Amniotic stem cell (primary cell): ENCODE measurements around the gene COL21A1.

ENCODE experiments used
- DNase-seq: peaks from one replicate; lab custom pipeline; 2025; lab: John Stamatoyannopoulos, UW

COL21A1 gene

GRCh38 chr6:56106231-56106630 lies 141.1 kb downstream of the COL21A1 start:
- no peak for DNase-seq

DNA sequence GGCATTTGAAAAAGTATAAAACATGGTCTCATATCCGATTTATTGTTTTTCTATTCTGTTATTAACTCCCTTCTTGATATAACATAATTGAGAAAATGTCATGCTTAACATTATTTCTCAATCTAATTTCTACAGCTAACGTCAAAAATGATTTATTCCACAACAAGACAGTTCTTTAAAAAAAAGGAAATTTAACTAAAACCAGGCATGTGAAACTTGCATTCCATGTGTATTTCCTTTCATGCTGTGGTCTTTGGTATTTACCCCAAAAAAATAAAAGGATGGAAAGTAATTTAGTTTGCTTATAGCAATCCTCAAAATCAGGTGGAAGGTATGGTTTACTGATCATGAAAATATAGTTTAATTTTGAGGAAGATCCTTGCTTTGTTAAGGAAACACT lies 142.8 kb downstream of the COL21A1 start:
- DNase-seq, result no peak

DNA sequence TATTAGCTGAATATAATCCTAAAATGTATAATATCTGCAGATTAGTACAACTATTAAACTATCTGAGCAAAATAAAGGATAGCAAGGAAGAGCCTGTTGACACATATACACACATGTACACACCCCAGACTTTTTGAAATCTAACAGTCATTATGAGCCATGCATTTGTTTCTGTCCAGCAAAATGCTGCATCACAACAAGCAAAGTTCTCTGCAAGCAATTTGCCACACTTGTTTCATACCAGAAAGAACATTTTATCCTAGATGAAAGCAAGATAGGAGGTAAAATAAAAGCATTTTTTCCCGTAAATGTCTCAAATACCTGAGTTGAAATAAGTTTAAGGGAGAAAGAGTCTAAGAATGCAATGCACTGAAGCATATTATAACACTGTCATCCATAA lies 145.2 kb downstream of the COL21A1 start:
- DNase-seq, result no peak

- peak; percentile 84 for DNase-seq
These were observed 146.2 kb downstream of the COL21A1 start for GRCh38 chr6:56101141-56101553.

DNA sequence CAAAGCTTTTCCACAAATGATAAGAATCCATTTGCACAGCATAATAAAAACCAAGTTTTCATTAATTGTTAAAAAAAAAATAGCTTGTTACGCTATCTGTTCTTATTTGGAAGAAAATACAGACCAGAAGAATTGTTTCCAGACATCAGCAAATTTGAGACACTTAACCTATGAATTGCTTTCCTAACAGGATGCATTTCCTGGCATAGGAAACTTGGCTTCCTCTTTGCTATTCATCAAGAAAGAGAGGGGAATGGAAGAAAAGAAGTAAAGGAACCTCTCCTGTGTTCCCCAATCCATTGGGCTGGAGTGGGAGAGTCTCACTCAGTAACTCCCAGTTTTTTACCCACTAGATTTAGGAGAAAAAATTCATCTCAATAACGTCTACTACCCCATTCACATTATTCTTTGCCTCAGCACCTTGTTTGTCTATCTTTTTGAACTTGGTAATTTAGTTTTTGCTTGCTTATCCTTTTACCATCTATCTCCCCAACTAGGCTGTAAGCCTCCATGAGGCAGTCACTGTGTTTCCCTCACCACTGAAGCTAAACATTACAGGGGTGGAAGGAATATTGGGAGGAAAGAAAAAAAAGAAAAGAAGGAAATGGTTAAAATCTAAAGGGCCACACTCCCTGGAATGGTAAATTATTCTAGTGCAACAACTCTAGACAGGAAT lies 150.3 kb downstream of the COL21A1 start:
- DNase-seq, result no peak

- no peak for DNase-seq
These were observed 150.8 kb downstream of the COL21A1 start for GRCh38 chr6:56096541-56096940.

DNA sequence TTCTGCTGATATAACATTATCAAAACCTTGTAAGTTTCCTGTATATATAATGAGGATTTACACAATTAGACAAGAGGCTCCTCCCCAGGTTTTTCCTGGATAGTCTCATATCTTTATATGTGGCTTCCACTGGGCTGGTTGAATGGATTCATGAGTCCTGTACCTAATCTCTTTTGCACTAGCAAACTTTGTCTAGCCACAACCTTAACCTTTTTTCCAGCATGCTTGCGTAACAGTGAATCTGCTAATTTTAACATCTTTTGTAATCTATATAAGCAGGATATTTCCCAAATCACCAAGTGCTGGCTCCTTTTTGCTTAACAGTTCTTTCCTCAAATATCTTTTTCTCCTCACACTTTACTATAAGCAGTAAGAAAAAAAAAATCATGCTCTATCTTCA lies 153.6 kb downstream of the COL21A1 start:
- DNase-seq, result no peak

DNA sequence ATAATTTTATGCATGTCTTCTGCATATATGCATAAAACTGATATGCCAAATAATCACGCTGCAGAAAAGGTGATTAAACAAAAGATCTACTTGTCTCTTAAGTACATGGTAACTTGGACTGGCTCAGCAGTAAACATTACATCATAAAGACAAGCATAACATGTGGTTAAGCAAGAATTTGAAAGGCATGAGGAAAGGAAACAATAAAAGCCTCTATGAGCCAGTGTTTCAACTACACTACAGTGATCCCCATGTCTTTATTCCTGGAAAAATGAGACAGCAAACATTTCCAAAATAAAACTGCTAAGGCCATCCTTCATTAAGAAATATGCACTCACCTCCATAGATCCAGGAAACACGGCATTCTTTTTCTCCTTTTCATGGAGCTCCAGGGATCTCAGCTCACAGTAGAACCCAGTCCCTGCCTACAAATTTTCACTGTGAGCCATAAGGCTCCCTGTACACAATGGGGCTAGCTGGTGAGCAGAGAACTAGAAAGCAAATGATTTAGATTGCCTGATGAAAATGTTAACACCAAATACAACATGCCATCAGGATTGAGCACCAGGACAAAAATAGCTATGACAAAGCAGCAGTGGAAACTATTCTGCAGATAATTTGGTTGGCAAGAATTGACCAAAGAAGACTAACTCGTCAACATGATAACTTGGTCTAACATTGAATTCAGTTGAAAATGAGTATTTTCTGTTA lies 156.1 kb downstream of the COL21A1 start:
- DNase-seq, result peak; percentile 46

DNA sequence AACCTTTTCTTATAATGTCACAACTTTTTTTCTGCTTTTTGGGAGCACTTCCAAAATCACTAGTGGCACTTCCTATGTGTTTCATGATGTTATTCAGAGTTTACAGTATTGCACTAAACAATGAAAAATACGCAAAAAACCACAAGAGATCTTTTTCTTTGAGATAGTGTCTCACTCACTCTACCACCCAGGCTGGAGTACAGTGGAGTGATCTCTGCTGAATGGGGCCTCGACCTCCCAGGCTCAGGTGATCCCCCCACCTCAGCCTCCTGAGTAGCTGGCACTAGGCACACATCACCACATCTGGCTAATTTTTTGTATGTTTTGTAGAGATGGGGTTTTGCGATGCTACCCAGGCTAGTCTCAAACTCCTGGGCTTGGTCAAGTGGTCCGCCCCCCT lies 158.7 kb downstream of the COL21A1 start:
- no peak for DNase-seq

DNA sequence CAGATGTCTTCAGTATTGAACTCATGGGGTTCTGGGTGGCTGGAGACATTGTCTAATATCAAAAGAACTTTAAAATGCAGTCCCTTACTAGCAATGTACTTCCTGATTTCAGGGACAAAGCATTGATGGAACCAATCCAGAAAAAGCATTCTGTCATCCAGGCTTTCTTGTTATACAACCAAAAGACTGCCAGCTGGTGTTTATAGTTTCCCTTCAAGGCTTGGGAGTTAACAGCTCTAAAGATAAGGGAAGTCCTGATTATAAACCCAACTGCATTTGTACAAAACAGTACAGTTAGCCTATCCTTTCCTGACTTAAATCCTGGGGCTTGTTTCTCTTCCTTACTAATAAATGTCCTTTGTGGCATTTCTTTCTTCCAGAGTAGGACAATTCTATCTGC lies 160.0 kb downstream of the COL21A1 start:
- DNase-seq, result no peak

DNA sequence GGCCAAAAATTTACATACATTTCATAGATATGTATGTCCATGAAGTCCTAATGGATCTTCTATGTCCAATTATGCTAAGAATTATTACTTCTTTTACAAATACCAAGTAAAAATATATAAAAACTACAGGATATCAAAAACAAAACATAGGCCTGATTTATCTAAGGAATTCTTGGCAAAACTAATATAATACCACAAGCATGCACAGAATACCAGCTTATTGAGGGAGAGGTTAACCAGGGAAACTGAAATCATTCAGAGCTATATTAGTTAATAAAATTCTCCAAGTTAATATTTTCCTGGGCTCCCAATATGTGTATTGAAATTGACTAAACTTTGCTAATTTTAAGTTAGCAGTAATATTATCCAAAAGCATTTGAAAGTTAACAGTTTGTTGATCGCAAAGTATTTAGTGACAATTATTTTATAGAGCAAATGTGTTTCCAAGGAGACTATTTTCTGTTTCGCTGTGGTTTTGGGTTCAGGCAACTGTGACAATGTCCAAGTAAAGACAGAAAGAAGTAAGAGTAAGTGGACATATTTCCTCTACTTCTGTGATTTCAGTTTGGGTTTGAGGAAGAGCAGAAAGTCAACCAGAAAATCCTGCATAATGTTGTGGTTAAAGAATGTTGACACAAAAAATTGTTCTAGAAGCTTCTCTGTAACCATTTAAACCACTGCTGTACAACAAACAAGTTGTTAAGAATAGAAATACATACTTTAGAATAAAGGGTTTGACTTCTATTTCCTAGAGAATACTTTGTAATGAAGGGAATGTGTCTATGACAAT lies 167.4 kb downstream of the COL21A1 start:
- no peak for DNase-seq

GRCh38 chr6:56076033-56076432 lies 171.3 kb downstream of the COL21A1 start:
- DNase-seq, result no peak

DNA sequence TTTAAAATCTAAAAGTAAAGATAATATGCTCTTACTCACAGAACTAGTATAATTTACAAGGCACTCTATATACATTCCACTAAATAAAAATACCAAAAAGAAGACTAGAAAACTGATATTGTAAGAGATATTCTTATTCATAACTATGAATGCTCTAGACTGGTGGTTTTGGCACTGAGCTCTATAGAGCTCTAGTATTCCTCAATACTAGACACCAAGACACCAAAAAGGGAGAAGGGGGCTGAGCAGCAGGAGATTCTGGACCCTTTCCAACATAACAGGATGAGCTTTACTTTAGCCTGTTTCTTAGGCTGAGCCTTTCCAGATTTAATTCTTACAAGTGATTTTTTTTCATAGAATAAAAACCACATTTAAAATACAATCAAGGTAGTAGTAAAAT lies 173.6 kb downstream of the COL21A1 start:
- no peak for DNase-seq

DNA sequence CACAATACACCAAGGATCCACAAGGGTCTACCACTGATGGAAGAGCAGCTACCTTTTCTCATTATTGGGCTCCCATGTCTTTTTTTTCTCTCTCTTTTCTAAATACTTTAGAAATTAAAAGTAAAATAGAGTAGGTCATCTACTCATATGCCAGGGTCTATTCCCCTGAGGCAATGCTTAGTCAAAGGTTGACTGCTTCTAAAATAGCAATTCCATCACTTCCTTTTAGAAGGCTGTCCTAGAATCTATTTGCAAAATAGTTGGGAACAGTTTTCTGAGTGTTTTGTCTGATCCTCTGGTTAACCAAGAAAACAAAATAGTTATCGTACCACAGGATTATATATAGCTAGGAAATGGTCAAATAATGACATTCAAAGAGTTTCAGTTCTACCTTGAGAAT lies 174.1 kb downstream of the COL21A1 start:
- peak; percentile 16 for DNase-seq

DNA sequence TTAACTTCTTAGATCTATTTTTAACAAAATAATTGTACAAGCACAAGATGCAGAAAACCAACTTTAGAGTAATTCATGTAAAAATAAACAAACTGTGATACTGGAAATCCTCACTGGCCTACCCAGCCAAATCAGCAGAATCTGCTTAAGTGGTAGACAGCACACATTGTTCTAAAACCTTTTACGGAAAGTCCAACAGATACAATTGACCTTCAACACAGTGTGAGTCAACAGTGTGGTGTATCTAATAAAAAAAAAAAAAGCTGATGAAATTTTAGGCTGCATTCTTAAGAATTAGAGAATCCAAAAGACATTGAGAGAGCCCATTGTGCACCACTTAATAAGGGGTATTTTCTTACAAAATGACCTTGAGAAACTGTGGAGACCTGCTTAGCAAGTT lies 174.5 kb downstream of the COL21A1 start:
- no peak for DNase-seq

GRCh38 chr6:56065408-56065807 lies 182.0 kb downstream of the COL21A1 start:
- no peak for DNase-seq

GRCh38 chr6:56062836-56063235 lies 184.5 kb downstream of the COL21A1 start:
- no peak for DNase-seq

- DNase-seq, result no peak
These were observed 188.7 kb downstream of the COL21A1 start for GRCh38 chr6:56058636-56059035.

DNA sequence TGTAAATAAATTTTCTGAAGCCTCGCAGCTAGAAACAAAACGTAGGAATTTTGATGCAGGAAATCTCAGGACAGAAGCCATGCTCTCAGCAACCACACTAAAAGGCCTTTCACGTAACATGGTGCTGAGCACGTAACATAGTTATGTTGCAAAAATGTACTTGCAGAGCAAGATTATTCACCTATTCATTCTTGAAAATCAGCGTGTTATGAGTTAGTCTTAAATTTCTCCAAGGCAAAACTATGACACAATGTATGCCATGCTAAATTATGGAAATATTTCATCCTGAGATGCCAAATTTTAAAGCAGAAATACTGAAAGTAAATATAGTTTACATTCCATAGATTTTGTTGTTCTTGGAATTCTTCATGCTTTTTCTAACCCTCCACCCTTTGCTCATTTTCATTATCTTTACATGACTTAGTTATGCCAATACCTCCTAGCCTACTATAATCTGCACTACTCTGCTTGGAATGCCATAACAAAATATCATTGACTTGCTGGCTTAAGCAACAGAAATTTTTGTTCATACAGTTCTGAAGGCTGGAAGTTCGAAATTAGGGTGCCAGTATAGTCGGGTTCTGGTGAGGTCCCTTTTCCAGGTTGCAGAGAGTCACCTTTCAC lies 192.2 kb downstream of the COL21A1 start:
- DNase-seq, result peak; percentile 34

GRCh38 chr6:56051202-56051598 lies 196.2 kb downstream of the COL21A1 start:
- no peak for DNase-seq

DNA sequence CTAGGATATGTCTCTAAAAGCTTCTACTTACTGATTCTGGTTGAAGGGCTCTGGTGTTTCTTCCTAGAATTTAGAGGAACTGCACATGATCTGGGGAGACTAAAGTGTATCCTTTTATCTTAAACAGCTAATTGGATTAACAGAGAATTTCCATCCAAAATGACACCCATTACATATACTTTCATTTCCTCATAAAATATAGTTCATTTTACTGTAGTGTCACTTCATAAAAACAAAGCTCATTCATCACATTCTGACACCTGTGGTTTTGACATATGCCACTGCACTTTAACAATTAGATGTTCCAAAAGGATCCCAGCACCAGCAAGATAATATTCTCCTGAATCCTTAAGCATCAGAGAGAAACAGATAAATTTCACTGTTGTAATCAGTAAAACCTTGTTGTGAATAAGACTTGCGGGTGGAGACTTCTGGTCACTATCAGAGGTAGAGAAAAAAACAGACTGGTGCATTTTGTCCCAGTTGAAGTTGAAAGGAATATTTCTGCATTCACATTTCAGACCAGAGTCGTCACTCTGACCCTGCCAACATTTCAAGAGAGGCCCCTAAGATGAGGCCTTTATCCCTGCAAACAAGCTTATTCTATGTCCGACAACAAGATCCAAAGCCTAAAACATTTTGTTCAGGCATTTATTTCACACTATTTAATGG lies 196.7 kb downstream of the COL21A1 start:
- DNase-seq, result no peak

- DNase-seq, result no peak
These were observed 198.8 kb downstream of the COL21A1 start for GRCh38 chr6:56048601-56049000.
